ENCODE results near the gene ZNF835. TPM values are rescaled to one million over a fixed set of nuclear protein-coding genes. Genes with fewer than 3 reads are reported as not detected.

The ZNF835 gene
- total RNA-seq, 1 experiment from 2014 or later, result 0.71 TPM

GRCh38 chr19:56663931-56664500 is 7.5 kb downstream of the ZNF835 start:
- no peak for DNase-seq (ENCODE audit: low read depth)

GRCh38 chr19:56661248-56661647 is 10.3 kb downstream of the ZNF835 start:
- no peak for DNase-seq (ENCODE audit: low read depth)

GRCh38 chr19:56660381-56661107 is 11.0 kb downstream of the ZNF835 start:
- no peak for DNase-seq (ENCODE audit: low read depth)

- no peak for DNase-seq (ENCODE audit: low read depth)
Observed at GRCh38 chr19:56654151-56654550, 17.4 kb downstream of the ZNF835 start.

GRCh38 chr19:56643460-56643955 is 28.0 kb downstream of the ZNF835 start:
- DNase-seq (ENCODE audit: low read depth), result no peak

DNA sequence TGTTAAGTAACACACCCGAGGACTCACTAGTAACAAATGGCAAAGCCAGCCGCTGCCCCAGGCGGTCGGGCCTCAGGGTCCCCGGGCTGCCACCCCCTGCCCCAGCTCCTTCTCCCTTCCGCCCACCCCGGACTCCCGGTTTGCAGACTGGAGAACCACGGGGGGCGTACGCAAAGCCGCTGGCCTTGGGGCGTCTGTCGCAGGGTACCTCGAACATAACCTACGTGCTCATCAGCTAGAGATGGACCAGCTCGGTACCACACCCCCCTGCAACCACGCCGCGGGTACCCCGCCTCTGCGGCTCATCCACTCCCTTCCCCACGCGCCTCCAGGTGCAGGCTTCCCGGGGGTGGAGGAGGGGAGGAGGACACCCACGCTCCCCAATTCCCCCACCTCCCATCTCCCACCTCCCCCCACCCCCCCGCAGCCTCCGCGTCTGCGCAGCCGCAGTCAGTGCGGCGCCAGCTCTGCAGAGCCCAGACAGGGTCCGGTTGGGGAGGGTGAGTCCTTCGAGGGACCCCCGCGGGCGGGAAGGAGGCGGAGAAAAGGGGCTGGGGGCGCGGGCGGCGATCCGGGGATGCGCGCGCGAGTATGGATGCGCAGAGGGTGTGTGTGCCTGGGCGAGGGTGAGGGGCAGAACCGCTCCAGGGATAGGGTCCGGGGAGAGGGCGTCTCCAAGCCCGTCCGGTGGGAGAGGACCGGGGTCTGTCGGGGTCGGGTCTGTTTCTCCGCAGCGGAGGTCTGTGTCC is 28.7 kb downstream of the ZNF835 start, which contains the start of gene SMIM17:
SMIM17 (plus strand) TSS at position 449 of the 749 bp plus-strand sequence. CDS start 2,509 bp downstream, outside the sequence.
- no peak for DNase-seq (ENCODE audit: low read depth)

GRCh38 chr19:56639217-56639616 is 32.3 kb downstream of the ZNF835 start:
- DNase-seq (ENCODE audit: low read depth), result peak; percentile 22

DNA sequence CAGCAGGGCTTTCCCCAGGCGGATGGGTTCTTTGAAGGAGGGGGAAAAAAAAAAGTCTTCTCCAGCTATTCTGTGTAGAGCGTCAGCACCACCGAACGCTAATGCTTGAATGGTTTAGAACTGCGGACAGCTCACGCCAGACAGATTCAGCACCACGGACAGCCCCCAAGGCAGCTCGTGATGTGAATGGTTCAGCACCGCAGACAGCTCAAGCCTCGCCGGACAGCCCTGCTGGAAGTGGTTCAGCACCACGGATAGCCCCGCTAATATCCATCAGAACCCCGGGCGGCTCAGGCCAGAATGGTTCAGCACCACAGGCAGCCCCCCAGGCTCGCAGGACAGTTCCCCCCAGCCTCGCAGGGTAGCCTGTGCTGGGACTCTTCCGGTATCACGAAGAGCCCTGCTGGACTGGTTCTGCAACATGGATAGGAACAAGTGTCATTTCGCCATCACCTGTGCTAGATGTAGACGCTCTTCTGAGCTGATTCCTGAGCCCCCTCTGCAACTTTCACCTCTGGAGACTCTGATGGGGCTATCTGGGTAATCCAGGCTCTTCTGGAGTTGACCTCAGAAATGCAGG is 33.5 kb downstream of the ZNF835 start:
- peak; percentile 56 for DNase-seq (ENCODE audit: low read depth)

GRCh38 chr19:56633021-56633420 is 38.5 kb downstream of the ZNF835 start:
- DNase-seq (ENCODE audit: low read depth), result no peak

- DNase-seq (ENCODE audit: low read depth), result no peak
Observed at GRCh38 chr19:56625708-56626107, 45.8 kb downstream of the ZNF835 start.

GRCh38 chr19:56623006-56623405 is 48.6 kb downstream of the ZNF835 start:
- DNase-seq (ENCODE audit: low read depth), result no peak

DNA sequence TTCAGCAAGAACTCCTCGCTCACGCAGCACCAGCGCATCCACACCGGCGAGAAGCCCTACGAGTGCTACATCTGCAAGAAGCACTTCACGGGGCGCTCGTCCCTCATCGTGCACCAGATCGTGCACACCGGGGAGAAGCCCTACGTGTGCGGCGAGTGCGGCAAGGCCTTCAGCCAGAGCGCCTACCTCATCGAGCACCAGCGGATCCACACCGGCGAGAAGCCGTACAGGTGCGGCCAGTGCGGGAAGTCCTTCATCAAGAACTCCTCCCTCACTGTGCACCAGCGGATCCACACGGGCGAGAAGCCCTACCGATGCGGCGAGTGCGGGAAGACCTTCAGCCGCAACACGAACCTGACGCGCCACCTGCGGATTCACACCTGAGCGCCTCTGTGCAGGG is 49.2 kb downstream of the ZNF835 start:
- no peak for DNase-seq (ENCODE audit: low read depth)

DNA sequence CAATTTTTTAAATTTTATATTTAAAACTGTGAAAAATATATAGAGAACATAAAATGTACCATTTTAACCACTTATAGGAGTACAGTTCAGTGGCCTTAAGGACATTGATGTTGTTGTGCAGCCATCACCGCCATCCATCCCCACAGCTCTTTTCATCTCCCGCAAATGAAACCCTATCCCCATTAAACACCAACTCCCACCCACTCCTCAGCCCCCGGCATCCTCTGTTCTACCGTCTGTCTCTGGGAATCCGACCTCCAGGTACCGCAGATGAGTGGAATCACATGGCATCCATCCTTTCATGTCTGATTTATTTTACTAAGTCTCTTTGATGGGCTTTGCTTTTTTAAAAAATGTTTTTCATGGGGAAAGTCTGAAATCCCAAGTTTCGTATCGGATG is 52.4 kb downstream of the ZNF835 start:
- DNase-seq (ENCODE audit: low read depth), result no peak

GRCh38 chr19:56617531-56617930 is 54.0 kb downstream of the ZNF835 start:
- DNase-seq (ENCODE audit: low read depth), result no peak

- no peak for DNase-seq (ENCODE audit: low read depth)
Observed at GRCh38 chr19:56613639-56614038, 57.9 kb downstream of the ZNF835 start.

DNA sequence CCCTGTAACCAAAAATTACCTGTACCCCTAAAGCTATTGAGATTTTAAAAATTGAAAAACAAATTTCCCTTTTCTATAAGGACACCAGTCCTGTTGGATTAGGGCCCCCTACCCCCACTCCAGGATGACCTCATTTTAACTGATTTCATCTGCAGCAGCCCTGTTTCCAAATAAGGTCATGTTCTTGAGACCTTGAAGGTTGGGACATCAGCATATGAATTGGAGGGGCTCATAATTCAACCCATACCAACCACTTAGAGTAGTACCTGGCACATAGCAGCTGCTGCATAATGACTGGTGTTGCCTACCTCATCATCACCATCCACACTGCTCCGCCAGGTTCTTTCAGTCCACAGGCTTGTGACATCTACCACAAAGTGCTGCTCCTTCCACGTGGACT is 58.8 kb downstream of the ZNF835 start:
- DNase-seq (ENCODE audit: low read depth), result no peak

Other genes with a start within 250 kb of the ZNF835 start
- gene ZNF667, start 194.4 kb downstream of the ZNF835 start, total RNA-seq (2014; rRNA removed; shearing (Covaris generic)), result 4.5 and 9.9 TPM in 2 replicates
- 1.5 and 1.6 TPM in 2 replicates for gene ZNF471, start 163.9 kb downstream of the ZNF835 start, total RNA-seq (2014; rRNA removed; shearing (Covaris generic))
- gene ZFP28, start 132.8 kb downstream of the ZNF835 start, total RNA-seq (2014; rRNA removed; shearing (Covaris generic)), result 4.2 and 5.6 TPM in 2 replicates
- gene ZNF470, start 104.3 kb downstream of the ZNF835 start, total RNA-seq (2014; rRNA removed; shearing (Covaris generic)), result 1.5 and 2.5 TPM in 2 replicates
- 4.0 and 8.8 TPM in 2 replicates for gene ZNF71, start 76.5 kb downstream of the ZNF835 start, total RNA-seq (2014; rRNA removed; shearing (Covaris generic))
- gene SMIM17, start 28.6 kb downstream of the ZNF835 start, total RNA-seq (2014; rRNA removed; shearing (Covaris generic)), result 0.15 TPM in 1 of 2 replicates, not detected in the other
- 1.5 and 1.9 TPM in 2 replicates for gene PEG3, start 169.0 kb upstream of the ZNF835 start, total RNA-seq (2014; rRNA removed; shearing (Covaris generic))
- not detected in 2 replicates for gene ZIM2, start 169.0 kb upstream of the ZNF835 start, total RNA-seq (2014; rRNA removed; shearing (Covaris generic))

Data from M059J (cell line).